Right cardiac atrium (tissue), 5 donors: ENCODE data around the gene CALN1. TPM values are rescaled to one million over a fixed set of nuclear protein-coding genes. Genes with fewer than 3 reads are reported as not detected.

Experiments
- ATAC-seq, 2 donors: fragments of 200-7000 bp; cut with Tn5 transposase; one replicate each; pipeline versions ENCODE4 v1.8.0 to v1.9.1; 2020; ENCODE audit warnings: moderate library complexity in 2 of 2, mild to moderate bottlenecking in 1 of 2
- DNase-seq, 3 donors: peaks; one replicate each; pipeline ENCODE4 v3.0.0-alpha.2; 2020
- H3K27ac ChIP-seq: one replicate; pipeline ENCODE4 v1.5.1; 2013; ENCODE audit warnings: mild to moderate bottlenecking, low read length, control low read depth, moderate library complexity
- H3K27me3 ChIP-seq: one replicate; pipeline ENCODE4 v1.6.1; 2013; ENCODE audit not compliant: control insufficient read depth, insufficient read depth
- H3K4me1 ChIP-seq: one replicate; pipeline ENCODE4 v1.6.1; 2013; ENCODE audit warnings: low read length; ENCODE audit not compliant: control insufficient read depth, insufficient read depth
- H3K4me3 ChIP-seq: one replicate; pipeline ENCODE4 v1.5.1; 2013; ENCODE audit warnings: low read length, control low read depth
- H3K9me3 ChIP-seq: one replicate; pipeline ENCODE4 v1.6.1; 2013; ENCODE audit warnings: low read length; ENCODE audit not compliant: control insufficient read depth
- WGBS: extraction: QIAGEN DNeasy Blood & Tissue Kit; methylation state at CpG from one replicate; pipeline ENCODE4 v1.1.7; 2013; 5-methylcytosine and 5-hydroxymethylcytosine counted together
- intact Hi-C, 4 donors: fragments of 100-400 bp; cut with DNase I; formaldehyde crosslinking; loops; one replicate each; pipeline versions ENCODE4 v1.11.0 to v1.14.0; 2022 to 2023
- polyA plus RNA-seq: library from polyadenylated mRNA; stranded (reverse); fragments of 200-250 nt; gene quantifications from one replicate; pipeline ENCODE4 v1.2.3, GENCODE V29; 2013
- total RNA-seq, 4 donors: library from RNA; stranded (reverse); fragmentation: NEBNext Ultra II Directional; extraction: Animal tissue kit (Norgen Biotek cat#: 25700); gene quantifications; one replicate each; pipeline ENCODE4 v1.2.1, GENCODE V29; 2021
- donor health status: healthy with polysubstance abuse.
- donor health status: DM: no; HTN: yes; CAD: no.
- donor health status: DM: no; HTN: no; CAD: no.
- donor health status: DM: no; HTN: yes; CAD: no; lungs with severe emphysema.
- donor health status: DM: yes; HTN: yes; CAD: no.

Gene CALN1
- total and polyA plus RNA-seq, 5 donors: not detected

DNA sequence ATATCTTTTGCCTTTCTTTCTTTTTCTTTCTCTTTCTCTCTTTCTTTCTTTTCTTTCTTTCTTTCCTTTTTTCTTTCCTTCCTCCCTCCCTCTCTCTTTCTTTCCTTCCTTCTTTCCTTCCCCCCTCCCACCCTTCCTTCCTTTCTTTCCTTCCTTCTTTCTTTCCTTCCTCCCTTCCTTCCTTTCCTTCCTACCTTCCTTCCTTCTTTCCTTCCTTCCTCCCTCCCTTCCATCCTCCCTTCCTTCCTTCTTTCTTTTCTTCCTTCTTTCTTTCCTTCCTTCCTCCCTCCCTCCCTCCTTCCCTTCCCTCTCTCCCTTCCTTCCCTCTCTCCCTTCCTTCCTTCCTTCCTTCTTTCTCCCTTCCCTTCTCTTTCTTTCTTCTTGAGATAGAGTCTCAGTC is 25.5 kb upstream of the CALN1 start:
- no peaks in the 10 kb centered on the region for H3K9me3 ChIP-seq
- no peaks in the 10 kb centered on the region for H3K27me3 ChIP-seq
- no peak overlapping the region for H3K4me3 ChIP-seq
- intact Hi-C loops: loop anchor here in 1 of 4 donors (2.0 kb wide), 1 partner anchor 27 kb away; no protein-coding TSS in a partner anchor
- H3K4me1 ChIP-seq: peaks cover 2% of the 10 kb centered on the region
- DNase-seq (no peak), ATAC-seq (no peak)
- no peak overlapping the region for H3K27ac ChIP-seq

DNA sequence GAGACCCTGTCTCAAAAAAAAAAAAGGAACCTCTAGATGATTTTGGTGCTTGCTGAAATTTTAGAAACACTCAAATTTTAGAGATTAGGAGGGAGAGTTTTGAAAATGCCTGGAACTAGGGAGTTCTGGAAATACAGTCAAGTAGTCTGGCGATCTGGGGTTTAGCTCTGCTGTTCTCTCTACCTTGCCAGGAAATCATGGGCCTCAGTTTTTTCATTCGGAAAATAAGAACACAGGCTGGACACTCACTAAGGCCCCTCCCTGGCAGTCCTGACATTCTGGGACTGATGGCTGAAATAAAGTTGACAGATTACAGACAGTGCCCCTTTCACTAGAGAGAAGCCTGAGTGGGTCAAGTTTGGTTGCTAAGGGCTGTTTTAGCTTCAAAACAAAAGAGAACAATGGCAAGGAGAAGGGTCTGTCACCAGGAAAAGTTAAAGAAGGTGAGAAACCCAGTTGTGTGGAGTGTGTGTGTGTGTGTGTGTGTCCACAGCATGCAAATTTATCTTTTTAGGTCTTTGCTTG is 25.0 kb upstream of the CALN1 start:
- WGBS: 58% methylated on average over 2 of the region's 2 CpGs
- H3K9me3 ChIP-seq: no peaks in the 10 kb centered on the region
- no peak overlapping the region for H3K27ac ChIP-seq
- no peak overlapping the region for H3K4me3 ChIP-seq
- intact Hi-C loops: no loop called here
- no peaks in the 10 kb centered on the region for H3K27me3 ChIP-seq
- H3K4me1 ChIP-seq: peaks cover 2% of the 10 kb centered on the region
- ATAC-seq (no peak), DNase-seq (no peak)

DNA sequence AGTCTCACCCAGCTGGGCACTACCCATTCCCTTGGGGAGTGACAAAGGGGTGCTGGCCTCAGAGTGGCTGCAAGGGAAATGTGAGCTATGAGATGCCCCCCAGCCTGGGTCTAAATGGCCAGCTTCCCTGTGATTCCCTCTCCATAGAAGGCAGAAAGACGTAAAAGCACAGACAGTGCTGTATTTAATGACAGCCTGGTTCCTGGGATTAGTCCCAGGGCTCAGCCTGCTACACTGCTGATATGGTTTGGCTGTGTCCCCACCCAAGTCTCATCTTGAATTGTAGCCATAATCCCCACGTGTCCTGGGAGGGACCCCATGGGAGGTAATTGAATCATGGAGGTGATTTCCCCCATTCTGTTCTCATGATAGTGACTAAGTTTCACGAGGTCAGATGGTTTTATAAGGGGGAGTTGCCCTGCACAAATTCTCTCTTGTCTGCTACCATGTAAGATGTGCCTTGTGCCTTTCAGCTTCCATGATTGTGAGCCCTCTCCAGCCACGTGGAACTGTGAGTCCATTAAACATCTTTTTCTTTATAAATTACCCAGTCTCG is 23.9 kb upstream of the CALN1 start:
- no peak for DNase-seq
- no peak for ATAC-seq
- intact Hi-C loops: no loop called here
- H3K9me3 ChIP-seq: no peaks in the 10 kb centered on the region
- H3K4me3 ChIP-seq: no peak overlapping the region
- H3K27ac ChIP-seq: no peak overlapping the region
- H3K27me3 ChIP-seq: no peaks in the 10 kb centered on the region
- H3K4me1 ChIP-seq: peaks cover 2% of the 10 kb centered on the region
- WGBS: 43% methylated on average over 5 of the region's 5 CpGs

DNA sequence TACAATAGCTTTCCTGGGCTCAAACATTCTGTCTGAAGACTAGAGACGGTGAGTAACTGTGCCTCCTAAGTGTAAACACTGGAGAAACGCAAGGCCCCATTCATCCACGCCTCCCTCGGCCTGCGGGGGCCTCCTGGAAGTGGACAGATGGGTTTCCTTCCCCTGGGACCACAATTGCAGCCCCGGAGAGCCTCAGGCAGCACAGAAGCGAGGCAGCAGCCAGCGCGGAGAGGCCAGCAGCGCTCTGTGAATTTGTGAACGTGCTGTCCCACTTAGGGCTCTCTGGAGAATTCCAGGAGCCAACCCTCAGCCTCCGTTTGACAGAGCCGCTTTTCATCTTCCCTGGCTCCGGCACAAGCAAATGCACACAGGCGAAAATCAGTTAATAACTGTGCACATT is 23.2 kb upstream of the CALN1 start:
- Histone ChIP-seq H3K4me1 (peaks cover 2% of the 10 kb centered on the region), H3K4me3 (no peak overlapping the region), H3K27me3 (no peaks in the 10 kb centered on the region), H3K9me3 (no peaks in the 10 kb centered on the region), H3K27ac (no peak overlapping the region)
- intact Hi-C loops: no loop called here
- WGBS: 31% methylated on average over 15 of the region's 15 CpGs
- peak in 2 of 3 donors; percentile 17 to 66 for DNase-seq
- peak in 1 of 2 donors; percentile 67 for ATAC-seq

DNA sequence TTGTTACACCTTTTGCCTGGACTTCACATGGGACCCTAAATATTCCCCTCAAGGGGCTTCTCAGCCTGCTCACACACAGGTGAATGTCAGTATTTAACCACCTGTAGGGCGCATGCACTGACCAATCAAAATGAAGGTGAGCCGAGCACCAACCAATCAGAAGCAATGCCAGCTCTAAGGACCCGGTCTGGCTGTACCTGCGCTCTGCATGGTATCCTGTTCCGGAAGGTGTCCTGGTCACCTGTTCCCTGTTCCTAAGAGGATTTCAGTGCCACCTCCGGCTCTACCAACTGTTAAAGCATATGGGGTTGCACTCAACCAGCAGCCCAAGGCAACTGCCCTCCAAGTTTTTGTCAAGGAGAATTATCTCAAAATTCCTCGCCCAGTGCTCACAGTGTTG is 18.4 kb upstream of the CALN1 start:
- ATAC-seq (no peak), DNase-seq (no peak)
- WGBS: 73% methylated on average over 7 of the region's 7 CpGs
- Histone ChIP-seq H3K27ac (no peak overlapping the region), H3K4me3 (no peak overlapping the region), H3K9me3 (no peaks in the 10 kb centered on the region), H3K27me3 (no peaks in the 10 kb centered on the region), H3K4me1 (peaks cover 2% of the 10 kb centered on the region)
- intact Hi-C loops: no loop called here

DNA sequence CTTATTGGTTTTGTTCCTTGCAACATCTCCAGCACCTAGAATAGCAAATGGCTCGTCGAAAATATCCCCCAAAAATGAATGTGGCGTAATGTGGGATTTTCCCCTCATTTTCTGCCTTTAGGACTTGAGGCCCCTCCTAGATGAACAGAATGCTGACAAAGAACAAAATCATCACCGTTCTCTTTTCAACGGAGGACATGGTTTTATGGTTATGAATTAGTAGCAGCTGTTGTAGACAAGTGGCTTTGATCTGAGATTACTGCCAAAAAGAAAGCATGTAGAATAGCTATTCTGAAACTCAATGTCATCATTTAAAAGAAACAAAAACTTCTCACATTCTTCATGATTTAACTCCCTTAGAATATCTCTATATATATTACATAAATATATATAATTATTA is 17.2 kb upstream of the CALN1 start:
- no peaks in the 10 kb centered on the region for H3K27me3 ChIP-seq
- DNase-seq (no peak), ATAC-seq (no peak)
- 82% methylated on average over 5 of the region's 5 CpGs for WGBS
- H3K4me3 ChIP-seq: no peak overlapping the region
- no peaks in the 10 kb centered on the region for H3K4me1 ChIP-seq
- intact Hi-C loops: no loop called here
- H3K9me3 ChIP-seq: no peaks in the 10 kb centered on the region
- no peak overlapping the region for H3K27ac ChIP-seq

DNA sequence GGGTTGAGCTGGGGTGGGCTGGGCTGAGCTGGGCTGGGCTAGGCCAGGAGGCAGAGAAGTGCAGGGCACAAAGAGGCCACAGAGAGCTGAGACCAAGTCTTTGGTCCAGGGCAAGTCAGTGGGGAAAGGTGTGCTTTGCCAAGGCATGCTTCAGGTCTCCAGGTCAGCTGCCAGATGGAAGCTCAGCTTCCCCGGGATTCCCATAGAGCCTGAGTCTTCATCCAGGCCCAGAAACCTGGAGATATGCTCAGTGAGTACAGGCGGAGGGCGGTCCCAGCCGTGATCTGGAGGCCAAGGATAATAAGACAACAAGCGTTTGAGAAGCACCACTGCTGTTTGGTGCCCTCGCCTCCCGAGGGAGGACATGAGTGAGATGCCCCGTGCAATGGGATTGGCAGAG is 4.7 kb upstream of the CALN1 start:
- intact Hi-C loops: no loop called here
- WGBS: 76% methylated on average over 8 of the region's 8 CpGs

DNA sequence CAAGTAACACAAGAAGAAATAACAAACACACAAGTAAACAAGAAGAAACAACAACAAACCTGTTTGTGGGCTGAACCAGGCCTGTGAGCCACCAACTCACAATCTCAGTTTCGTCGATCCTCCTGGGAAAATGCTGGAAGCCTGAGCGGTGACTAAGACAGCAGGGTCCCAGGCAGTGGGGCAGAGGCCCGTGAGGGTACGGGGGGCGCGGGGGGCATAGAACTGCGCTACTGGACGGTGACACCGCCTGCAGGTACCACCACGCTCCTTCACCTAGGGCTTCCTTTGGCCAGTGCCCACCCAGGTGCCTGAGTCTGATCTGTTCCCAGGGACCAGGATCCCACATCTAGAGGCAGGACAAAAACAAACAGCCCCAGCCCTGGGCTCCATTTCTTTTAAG is 3.4 kb upstream of the CALN1 start:
- no peaks in the 10 kb centered on the region for H3K9me3 ChIP-seq
- intact Hi-C loops: no loop called here
- H3K27me3 ChIP-seq: no peaks in the 10 kb centered on the region
- H3K4me3 ChIP-seq: no peak overlapping the region
- DNase-seq: no peak
- 92% methylated on average over 11 of the region's 11 CpGs for WGBS
- ATAC-seq: no peak
- H3K27ac ChIP-seq: no peak overlapping the region
- no peaks in the 10 kb centered on the region for H3K4me1 ChIP-seq

More for the DNA sequence above, 4.7 kb upstream of the CALN1 start:
- H3K27ac ChIP-seq: no peak overlapping the region
- no peak for DNase-seq
- no peaks in the 10 kb centered on the region for H3K9me3 ChIP-seq
- ATAC-seq: no peak
- no peaks in the 10 kb centered on the region for H3K27me3 ChIP-seq
- H3K4me1 ChIP-seq: no peaks in the 10 kb centered on the region
- H3K4me3 ChIP-seq: no peak overlapping the region

DNA sequence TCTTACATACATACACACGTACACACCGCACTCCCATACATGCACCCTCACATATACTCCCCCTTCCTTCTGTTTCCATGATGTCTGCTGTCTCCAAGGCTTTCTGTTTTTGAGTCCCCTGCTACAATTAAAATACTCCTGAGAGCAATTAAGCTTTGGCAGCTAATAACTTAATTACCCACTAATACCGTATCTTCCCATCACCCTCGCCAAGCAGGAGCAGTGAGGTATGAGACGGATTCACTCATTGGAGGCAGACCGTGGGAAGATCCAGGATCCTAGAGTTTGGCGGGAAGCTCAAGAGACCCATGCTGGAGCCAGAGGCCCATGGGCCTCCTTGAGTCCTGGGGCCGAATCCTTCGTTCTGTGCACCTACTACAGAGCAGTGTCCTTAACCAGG is 1.7 kb upstream of the CALN1 start:
- H3K4me3 ChIP-seq: no peak overlapping the region
- DNase-seq: no peak
- ATAC-seq: no peak
- no peak overlapping the region for H3K27ac ChIP-seq
- WGBS: 91% methylated on average over 9 of the region's 9 CpGs
- intact Hi-C loops: no loop called here
- no peaks in the 10 kb centered on the region for H3K4me1 ChIP-seq
- H3K9me3 ChIP-seq: no peaks in the 10 kb centered on the region
- H3K27me3 ChIP-seq: no peaks in the 10 kb centered on the region

DNA sequence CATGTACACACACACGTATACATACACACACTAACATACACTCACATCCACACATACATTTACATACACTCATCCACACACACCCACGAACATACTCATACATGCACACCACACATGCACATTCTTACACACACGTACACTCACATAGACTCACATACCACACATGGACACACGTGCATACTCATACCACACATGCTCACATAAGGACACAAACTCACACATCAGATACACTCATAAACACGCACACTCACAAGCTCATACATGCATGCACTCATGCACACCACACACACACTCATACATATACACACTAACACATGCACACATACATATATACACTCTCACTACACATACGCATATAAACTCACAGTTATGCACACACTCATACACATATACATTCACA is 1.2 kb upstream of the CALN1 start:
- no peak for DNase-seq
- ATAC-seq: no peak
- Histone ChIP-seq H3K4me3 (no peak overlapping the region), H3K27ac (no peak overlapping the region), H3K9me3 (no peaks in the 10 kb centered on the region), H3K27me3 (no peaks in the 10 kb centered on the region), H3K4me1 (no peaks in the 10 kb centered on the region)
- intact Hi-C loops: no loop called here
- 95% methylated on average over 6 of the region's 6 CpGs for WGBS

DNA sequence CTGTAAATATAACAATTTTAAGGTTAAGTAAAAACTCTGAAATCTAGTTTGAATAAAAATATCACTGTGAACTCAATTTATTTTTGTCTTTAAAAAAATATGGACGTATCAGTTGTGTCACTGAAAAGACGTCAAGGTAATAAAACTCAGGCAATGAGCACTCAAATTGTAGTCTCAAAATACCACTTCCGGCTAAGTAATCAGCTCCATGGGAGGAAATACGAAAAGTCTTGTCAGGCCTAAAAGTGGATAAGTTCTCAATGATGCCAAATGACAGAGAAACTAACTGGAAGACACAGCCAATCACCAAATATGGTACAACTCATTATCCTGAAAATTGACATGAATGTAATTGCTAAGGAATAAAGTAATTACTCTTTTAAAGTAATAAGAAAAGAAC is 719 bp downstream of the CALN1 start:
- WGBS: 68% methylated on average over 4 of the region's 4 CpGs
- no peaks in the 10 kb centered on the region for H3K9me3 ChIP-seq
- H3K4me3 ChIP-seq: no peak overlapping the region
- H3K27me3 ChIP-seq: no peaks in the 10 kb centered on the region
- ATAC-seq (no peak), DNase-seq (no peak)
- no peak overlapping the region for H3K27ac ChIP-seq
- no peaks in the 10 kb centered on the region for H3K4me1 ChIP-seq
- intact Hi-C loops: loop anchor here in 1 of 4 donors (2.0 kb wide), 1 partner anchor 27 kb away; no protein-coding TSS in a partner anchor

DNA sequence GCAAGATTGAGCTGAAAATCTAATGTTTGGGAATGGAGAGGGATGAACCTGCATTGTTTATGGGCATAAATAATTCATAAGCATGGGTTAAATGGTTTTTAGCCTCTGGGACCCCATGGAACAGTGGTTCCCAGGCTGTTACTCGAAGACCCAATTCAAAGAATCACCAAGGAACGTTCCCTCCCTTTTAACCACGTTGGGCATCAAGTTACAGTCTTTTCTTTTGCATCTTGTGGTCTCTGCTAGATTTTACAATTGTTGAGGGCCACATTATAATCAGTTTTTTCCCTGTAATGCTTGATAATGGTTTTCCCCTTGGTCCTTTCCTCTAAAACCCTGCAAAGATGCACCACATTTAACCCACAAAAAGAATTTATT is 2.5 kb downstream of the CALN1 start:
- ATAC-seq: no peak
- Histone ChIP-seq H3K27me3 (no peaks in the 10 kb centered on the region), H3K9me3 (no peaks in the 10 kb centered on the region), H3K4me3 (no peak overlapping the region), H3K4me1 (no peaks in the 10 kb centered on the region), H3K27ac (no peak overlapping the region)
- no peak for DNase-seq
- intact Hi-C loops: loop anchor here in 1 of 4 donors (2.0 kb wide), 1 partner anchor 29 kb away; no protein-coding TSS in a partner anchor
- 57% methylated on average over 3 of the region's 3 CpGs for WGBS
